KMS-11 (cell line): Measurements from ENCODE around the gene PYGO1.

ENCODE experiments used
- H2AFZ ChIP-seq: fragments of 200-600 bp; sonication (generic); 2 replicates; pipeline ENCODE4 v1.6.1; 2016; ENCODE audit warnings: antibody characterized with exemption, mixed run types, low read depth
- H3K27ac ChIP-seq: fragments of 200-600 bp; sonication (generic); 2 replicates; pipeline ENCODE4 v1.6.1; 2016; ENCODE audit warnings: mild to moderate bottlenecking, mixed run types
- H3K27me3 ChIP-seq: fragments of 200-600 bp; sonication (generic); 2 replicates; pipeline ENCODE4 v1.6.1; 2017; ENCODE audit warnings: mild to moderate bottlenecking, low read depth, mixed run types, moderate library complexity; ENCODE audit not compliant: insufficient read depth
- H3K36me3 ChIP-seq: fragments of 200-600 bp; sonication (generic); 2 replicates; pipeline ENCODE4 v1.6.1; 2017; ENCODE audit warnings: mild to moderate bottlenecking, mixed run types; ENCODE audit not compliant: insufficient read depth
- H3K4me1 ChIP-seq: fragments of 200-600 bp; sonication (generic); 2 replicates; pipeline ENCODE4 v1.6.1; 2016; ENCODE audit warnings: mild to moderate bottlenecking, low read depth, mixed run types; ENCODE audit not compliant: poor library complexity, severe bottlenecking
- H3K4me2 ChIP-seq: fragments of 200-600 bp; sonication (generic); 2 replicates; pipeline ENCODE4 v1.7.0; 2016; ENCODE audit warnings: mild to moderate bottlenecking, mixed run types
- H3K4me3 ChIP-seq: fragments of 200-600 bp; sonication (generic); IDR thresholded peaks from 2 replicates; pipeline ENCODE4 v1.6.1; 2017; ENCODE audit warnings: low read depth, low read length, mixed read lengths; ENCODE audit not compliant: insufficient read depth
- H3K79me2 ChIP-seq: fragments of 200-600 bp; sonication (generic); 2 replicates; pipeline ENCODE4 v1.6.1; 2016; ENCODE audit warnings: low read depth, mixed run types; ENCODE audit not compliant: insufficient read depth
- H3K9ac ChIP-seq: fragments of 200-600 bp; sonication (generic); 2 replicates; pipeline ENCODE4 v1.6.1; 2016; ENCODE audit warnings: mild to moderate bottlenecking, mixed run types
- H4K20me1 ChIP-seq: fragments of 200-600 bp; sonication (generic); 2 replicates; pipeline ENCODE4 v1.6.1; 2016; ENCODE audit warnings: mild to moderate bottlenecking, mixed run types; ENCODE audit not compliant: insufficient read depth
- CTCF ChIP-seq: fragments of 200-600 bp; sonication (generic); conservative IDR thresholded peaks from 2 replicates; pipeline ENCODE4 v1.6.1; 2017; ENCODE audit warnings: low read depth, mild to moderate bottlenecking, antibody characterized with exemption, low read length, moderate library complexity, mixed read lengths

PYGO1 gene

GRCh38 chr15:55535436-55535835, 52.7 kb downstream of the PYGO1 start:
- no peak for TF ChIP-seq CTCF
- no peaks in the 10 kb centered on the region for H3K4me1 ChIP-seq
- no peak overlapping the region for H3K4me2 ChIP-seq
- H4K20me1 ChIP-seq, result no peaks in the 10 kb centered on the region
- no peak overlapping the region for H3K4me3 ChIP-seq
- no peaks in the 10 kb centered on the region for H3K27me3 ChIP-seq
- no peak overlapping the region for H2AFZ ChIP-seq
- no peak overlapping the region for H3K27ac ChIP-seq
- H3K9ac ChIP-seq, result no peak overlapping the region
- no peaks in the 10 kb centered on the region for H3K36me3 ChIP-seq
- H3K79me2 ChIP-seq, result no peaks in the 10 kb centered on the region

- H4K20me1 ChIP-seq, result no peaks in the 10 kb centered on the region
- H2AFZ ChIP-seq, result no peak overlapping the region
- H3K4me2 ChIP-seq, result no peak overlapping the region
- H3K27me3 ChIP-seq, result no peaks in the 10 kb centered on the region
- H3K79me2 ChIP-seq, result no peaks in the 10 kb centered on the region
- no peaks in the 10 kb centered on the region for H3K4me1 ChIP-seq
- TF ChIP-seq CTCF, result no peak
- no peak overlapping the region for H3K4me3 ChIP-seq
- no peak overlapping the region for H3K27ac ChIP-seq
- H3K9ac ChIP-seq, result no peak overlapping the region
- no peaks in the 10 kb centered on the region for H3K36me3 ChIP-seq
These were observed 55.2 kb downstream of the PYGO1 start for GRCh38 chr15:55532944-55533343.

GRCh38 chr15:55530861-55531313, 57.3 kb downstream of the PYGO1 start:
- Histone ChIP-seq H3K9ac (no peak overlapping the region), H3K4me2 (no peak overlapping the region), H4K20me1 (no peaks in the 10 kb centered on the region), H3K4me3 (no peak overlapping the region), H3K79me2 (no peaks in the 10 kb centered on the region), H2AFZ (no peak overlapping the region), H3K36me3 (no peaks in the 10 kb centered on the region), H3K4me1 (no peaks in the 10 kb centered on the region), H3K27ac (no peak overlapping the region), H3K27me3 (no peaks in the 10 kb centered on the region)
- TF ChIP-seq CTCF, result no peak

DNA sequence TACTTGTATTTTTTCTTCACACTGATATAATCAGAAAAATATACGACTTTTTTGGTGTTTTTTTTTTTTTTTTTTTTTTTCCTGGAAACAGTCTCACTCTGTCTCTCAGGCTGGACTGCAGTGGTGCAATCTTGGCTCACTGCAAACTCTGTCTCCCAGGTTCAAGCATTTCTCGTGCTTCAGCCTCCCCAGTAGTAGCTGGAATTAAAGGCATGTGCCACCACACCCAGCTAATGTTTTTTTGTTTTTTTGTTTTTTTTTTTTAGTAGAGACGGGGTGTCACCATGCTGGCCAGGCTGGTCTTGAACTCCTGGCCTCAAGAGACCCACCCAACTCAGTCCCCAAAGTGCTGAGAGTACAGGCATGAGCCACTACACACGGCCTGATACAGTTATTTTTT, 59.3 kb downstream of the PYGO1 start:
- Histone ChIP-seq H3K9ac (no peak overlapping the region), H3K27ac (no peak overlapping the region), H3K36me3 (no peaks in the 10 kb centered on the region), H4K20me1 (no peaks in the 10 kb centered on the region), H3K79me2 (no peaks in the 10 kb centered on the region), H3K4me1 (no peaks in the 10 kb centered on the region), H2AFZ (no peak overlapping the region), H3K4me2 (no peak overlapping the region), H3K27me3 (no peaks in the 10 kb centered on the region), H3K4me3 (no peak overlapping the region)
- TF ChIP-seq CTCF, result no peak
